AG08395 (cell line): ENCODE results near the gene SEMA6A.

Source experiments
- DNase-seq: peaks from one replicate; pipeline ENCODE4 v3.0.0; 2012; ENCODE audit warnings: mixed read lengths, low spot score

SEMA6A gene

DNA sequence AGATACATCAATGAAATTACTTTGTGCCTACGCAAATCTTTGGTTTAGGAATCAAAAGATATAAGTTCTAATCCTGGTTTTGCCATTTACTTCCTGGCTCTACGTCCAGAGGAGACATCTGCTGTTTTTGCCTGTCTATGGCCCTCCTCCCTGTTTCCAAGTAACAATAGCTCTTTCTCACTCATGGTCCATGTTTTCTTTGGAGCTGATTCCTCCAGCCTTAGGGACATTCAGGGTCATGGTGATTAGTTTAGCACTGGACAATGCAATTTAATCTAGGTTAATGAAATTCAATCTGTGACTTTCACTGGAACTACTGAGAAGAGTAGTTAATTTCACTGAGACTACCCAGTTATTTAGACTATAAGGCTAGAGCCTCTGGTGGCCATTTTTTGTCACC is 170.6 kb downstream of the SEMA6A start:
- no peak for DNase-seq

DNA sequence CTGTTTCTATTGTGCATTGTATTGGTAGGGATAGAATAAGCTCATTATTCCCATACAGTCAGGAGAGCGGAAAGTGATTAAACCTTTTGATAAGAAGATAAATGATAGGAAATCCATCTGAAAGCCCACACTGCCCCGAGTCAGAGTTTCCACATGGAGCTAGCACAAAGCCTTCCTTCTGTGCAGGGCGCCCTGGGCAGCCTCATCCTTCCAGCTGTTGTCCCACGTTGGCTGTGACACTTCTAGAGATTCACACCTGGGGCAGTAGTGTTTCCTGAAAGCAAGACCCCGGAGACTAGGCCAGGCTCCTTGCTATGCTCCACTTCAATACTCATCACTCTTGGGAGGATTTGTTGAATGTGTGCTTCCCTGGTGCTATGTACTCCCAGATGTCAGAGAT is 172.4 kb downstream of the SEMA6A start:
- no peak for DNase-seq

DNA sequence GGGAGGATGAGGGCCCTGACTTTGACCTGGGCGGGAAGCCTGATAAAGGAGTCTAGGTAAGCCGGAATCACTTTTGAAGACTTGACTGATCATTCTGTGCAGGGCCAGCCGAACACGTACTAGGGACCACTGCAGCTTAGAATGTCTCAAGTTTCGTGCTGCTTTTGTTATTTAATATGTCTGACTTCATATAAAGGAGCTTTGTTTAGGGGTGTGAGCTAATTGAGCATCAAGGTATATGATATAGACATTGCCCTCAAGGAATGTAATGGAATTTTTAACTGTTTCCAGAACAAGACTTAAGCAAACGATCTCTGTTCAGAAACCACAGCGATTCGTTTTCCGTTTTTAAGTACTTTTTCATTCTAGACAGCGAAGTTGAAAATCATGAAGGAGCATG is 173.0 kb downstream of the SEMA6A start:
- DNase-seq: no peak

DNA sequence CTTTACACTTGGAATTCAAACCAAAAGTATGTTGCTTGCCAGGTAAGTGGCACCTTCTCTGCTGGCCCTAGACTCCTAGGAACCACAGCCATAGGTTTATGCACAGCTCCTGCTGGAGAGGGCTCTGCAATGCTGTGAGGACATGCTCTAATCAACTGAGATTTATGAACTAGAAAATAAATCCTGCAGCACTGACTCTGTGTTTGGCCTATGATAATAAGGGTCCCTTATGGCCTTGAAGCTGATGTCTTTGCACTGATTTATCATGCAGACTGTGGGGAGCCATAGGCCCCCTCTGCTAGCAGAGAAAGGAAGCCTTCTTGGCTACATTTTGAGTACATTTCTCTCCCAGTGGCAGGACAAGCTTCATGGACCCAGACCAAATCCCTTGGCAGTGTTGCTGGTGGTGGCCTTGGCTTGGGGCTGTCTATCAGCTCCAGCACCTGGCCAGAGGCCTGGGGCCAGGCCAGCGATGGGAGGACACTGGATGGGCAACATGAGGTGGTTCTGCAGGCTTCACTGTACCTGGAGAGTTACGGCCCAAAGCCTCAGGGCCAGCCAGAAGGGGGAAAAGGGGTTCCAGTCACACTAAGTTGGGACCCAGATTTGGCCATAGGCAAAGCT is 178.0 kb downstream of the SEMA6A start:
- no peak for DNase-seq

DNA sequence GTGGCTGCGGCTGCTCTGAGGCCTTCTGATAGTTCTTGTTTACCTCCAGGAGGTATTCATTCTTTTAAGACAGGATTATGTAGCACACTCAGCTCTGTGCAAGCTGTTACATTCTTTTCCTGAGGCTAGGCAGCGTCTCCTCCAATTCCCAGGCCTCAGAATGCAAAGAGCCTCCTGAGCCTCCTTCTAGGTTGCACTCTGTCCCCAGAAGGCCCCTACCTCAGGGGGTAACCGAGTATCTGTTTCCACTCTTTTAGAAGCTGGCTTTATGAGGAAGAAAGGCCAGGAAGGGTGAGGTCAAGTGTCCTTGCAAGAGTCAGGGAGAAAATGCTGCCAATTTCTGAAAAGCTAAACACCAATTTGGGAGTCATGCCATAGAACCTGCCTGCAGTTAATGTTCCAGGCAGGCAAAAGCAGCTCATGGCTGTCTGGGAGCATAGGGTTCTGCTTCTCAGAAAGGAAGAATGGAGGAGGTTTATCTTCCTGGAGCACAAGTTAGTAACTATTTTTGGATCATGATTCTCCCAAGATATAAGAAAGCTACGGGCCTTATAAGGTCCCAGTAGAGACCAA is 178.9 kb downstream of the SEMA6A start:
- no peak for DNase-seq

DNA sequence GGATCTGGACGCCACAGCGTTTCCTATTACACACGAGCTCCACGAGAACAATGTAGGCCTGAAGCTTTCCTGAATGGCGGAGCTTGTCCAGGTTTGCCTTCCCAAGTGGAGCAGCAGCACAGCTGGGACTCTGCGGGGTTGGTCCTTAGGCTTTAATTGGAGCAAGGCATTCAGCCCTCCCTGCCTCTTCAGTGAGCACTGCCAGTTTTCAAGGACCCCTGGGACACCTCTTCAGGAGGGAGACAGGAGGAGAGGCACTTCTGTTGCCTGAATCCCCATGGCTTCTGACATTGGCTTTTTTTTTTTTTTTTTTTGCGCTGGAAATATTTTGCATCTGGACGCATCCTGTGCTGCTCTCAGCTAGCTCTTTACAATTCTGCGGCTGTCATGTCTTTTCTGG is 179.4 kb downstream of the SEMA6A start:
- DNase-seq: no peak

DNA sequence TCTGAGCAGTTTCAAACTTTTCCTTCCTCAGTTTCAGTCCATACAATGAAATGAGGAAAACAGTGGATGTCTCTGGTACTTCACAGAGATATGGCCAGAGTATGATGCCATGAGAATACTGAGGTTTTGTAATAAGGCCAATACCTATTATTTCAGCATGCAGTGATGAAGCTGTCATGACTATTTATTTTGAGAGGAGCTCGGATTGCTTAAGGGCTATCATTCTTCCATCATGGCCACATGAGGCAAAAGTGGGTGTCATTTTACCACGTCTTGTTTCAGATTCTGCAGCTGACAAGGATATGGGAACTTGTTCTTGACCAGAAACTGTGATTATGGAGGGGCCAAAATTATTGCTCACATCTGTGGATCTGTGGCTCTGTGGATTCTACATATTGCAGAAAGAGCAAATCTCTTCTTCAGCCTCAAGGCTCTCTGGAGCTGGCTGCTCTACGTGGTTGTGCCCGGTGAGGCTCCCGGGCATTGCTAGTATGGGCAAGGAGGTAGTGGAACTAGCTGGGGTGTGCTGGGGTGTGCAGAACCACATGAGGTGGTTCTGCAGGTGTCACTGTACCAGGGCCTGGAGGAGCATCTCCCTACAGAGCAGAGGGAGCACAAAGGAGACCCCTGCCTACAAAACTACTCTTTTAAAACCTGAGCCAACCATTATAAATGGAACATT is 180.3 kb downstream of the SEMA6A start:
- DNase-seq: no peak
